GM19328 (cell line): ENCODE results near the gene OR51B2.
"Not testable (repeated sequence)": the region's sequence is repeated elsewhere in the genome, so short reads cannot be mapped to it uniquely, and the experiment has no call there.

Experiments used
- ATAC-seq: cut with Tn5 transposase; IDR thresholded peaks from one replicate; pipeline ENCODE4 v1.9.1; 2021; ENCODE audit warnings: mild to moderate bottlenecking, moderate library complexity; ENCODE audit not compliant: unreplicated experiment

The OR51B2 gene, protein sequence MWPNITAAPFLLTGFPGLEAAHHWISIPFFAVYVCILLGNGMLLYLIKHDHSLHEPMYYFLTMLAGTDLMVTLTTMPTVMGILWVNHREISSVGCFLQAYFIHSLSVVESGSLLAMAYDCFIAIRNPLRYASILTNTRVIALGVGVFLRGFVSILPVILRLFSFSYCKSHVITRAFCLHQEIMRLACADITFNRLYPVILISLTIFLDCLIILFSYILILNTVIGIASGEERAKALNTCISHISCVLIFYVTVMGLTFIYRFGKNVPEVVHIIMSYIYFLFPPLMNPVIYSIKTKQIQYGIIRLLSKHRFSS

DNA sequence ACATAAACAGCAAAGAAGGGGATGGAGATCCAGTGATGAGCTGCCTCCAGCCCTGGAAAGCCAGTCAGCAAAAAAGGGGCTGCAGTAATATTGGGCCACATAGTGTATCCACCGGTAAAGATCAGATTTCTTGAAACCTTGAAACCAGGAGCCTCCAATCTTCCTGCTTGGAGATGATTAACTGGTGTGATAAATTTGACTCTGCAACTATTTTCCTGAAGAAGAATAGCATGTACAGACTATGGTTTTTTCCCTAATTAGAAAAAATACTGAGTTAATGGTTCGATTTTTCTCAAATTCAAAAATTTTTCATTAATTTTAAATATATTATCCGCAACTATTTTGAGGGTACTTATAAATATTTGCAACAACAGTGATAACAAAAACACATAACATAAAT lies at the start of gene OR51B2:
TSS of gene OR51B2 (minus strand) at position 101 of the 400 bp plus-strand sequence. CDS start at position 101, 0 bp downstream.
- ATAC-seq = no peak

DNA sequence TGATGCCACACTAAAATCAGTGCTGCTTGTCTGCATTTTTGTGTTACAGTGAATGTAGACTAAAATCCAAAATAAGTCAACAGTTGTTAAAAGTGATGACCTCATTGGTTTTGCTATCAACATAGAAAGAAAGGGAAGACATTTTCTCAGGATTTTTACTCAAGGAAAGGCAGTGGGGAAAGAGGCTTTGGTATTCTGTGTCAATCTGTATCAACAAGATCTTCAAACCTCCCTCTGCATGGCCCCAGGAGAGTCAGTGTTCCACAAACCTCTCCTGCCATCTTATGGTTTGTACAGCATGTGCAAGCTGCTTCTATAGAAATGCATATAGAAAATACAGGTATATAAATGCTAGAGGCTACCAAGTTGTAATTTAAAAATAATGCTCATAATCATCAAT lies 45.7 kb upstream of the OR51B2 start:
- ATAC-seq = no peak

DNA sequence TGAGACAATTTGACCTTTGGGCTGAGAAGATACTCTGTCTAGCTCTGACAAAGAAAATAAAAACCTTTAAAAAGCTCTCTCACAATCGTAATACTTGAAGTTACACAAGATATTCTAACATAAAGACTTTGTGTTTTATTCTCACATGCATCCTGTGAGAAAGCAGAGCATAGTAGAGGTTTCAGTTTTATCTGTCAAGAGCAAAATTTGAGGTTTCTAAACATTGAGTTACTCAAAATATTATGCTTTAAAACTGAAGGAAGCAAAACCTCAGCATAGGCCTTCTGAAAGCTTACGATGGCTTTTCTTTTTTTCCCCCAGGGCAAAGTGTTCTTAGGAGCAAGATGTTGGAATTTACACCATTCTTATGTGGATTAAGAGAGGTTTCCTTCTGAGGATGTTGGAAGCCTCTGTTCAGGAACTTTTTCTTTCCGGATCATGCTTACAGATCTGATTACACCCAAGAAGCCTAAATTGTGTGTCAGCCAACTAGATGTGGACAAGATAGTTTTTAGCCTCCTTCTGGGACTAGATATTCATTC lies 44.5 kb upstream of the OR51B2 start:
- no peak for ATAC-seq

DNA sequence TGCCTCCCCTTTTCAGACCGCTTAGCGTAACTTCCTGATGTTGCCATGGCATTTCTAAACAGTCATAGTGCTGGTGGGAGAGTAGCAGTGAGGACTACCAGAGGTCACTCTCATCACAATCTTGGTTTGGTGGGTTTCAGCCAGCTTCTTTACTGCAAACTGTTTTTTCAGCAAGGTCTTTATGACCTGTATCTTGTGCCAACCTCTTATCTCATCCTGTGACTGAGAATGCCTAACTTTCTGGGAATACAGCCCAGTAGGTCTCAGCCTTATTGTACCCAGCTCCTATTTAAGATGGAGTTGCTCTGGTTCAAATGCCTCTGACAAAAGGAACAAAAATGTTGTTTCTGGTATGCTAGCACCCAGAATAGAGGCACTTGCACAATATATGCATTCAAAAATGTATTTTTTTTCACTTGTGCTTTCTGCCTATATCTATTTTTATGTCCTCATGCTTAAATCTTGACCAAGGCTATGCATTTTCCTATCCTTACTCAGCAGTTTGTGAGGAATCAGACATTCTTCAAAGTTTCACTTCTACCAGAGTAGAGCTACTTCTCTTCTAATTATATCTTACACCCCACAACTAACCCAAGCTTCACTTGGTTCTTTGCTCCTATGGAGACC lies 43.5 kb upstream of the OR51B2 start:
- no peak for ATAC-seq

DNA sequence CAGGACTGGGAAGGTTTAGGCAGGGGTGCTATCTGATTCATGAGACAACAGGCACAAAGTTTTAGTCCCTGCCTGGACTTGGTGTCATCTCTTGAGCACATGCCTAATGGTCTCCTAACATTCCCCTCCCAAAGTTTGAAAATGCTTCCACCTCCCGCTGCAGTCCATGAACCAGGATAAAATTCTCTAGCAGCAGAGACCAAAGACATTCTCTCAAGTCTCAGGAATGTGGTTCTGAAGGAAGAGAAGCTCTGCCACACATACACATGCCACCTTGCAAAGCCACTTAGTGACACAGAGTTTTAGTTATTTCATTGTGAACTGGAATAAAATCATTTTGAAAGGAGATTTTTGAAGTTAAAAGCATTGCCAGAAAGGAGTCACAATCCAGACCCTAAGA lies 42.8 kb upstream of the OR51B2 start:
- ATAC-seq = no peak

DNA sequence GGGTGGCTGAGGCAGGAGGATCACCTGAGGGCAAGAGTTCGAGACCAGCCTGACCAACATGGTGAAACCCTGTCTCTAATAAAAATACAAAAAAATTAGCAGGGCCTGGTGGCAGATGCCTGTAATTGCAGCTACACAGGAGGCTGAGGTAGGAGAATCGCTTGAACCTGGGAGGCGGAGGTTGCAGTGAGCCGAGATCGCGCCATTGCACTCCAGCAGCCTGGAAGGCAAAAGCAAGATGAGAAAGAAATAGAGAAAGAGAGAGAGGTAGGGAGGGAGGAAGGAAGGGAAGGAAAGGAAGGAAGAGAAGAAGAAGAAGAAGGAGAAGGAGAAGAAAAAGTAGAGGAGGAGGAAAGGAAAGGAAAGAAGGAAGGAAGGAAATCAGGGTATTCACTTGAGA lies 42.3 kb upstream of the OR51B2 start:
- ATAC-seq = not testable (repeated sequence)

DNA sequence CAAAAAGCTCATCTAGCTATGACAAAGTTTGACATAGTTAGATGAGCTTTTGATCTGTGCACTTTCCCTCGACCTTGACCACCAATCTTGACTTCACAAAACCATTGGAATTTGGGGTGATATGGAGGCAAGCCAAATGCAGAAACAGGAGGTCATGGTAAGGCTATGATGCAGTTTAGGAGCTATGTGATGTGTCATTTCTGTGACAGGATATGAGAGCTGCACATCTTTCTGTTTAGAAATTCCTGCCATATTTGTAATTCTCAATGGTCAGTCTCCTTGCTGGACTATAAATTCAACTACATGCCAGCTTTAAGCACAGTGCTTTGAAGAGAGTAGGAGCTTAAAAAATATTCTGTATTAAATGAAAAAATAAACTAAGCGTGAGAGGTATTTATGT lies 40.1 kb upstream of the OR51B2 start:
- ATAC-seq = no peak

DNA sequence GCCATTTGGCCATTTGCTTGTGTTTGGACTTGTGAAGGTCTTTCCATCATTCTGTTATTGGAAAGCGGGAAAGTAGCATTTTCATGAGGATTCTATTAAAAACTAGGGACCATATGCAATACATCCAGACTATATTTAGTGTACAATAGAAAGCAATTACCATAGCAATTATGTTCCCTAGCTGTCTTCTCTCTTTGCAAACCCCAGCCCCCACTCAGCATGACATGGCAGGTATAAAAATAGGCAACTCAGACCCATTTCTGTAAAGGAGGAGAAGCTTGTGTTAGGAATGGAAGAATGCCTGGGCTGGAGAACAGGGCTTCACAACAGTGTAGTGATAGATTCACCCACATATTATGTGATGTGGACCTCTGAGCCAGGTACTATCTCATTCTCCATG lies 39.6 kb upstream of the OR51B2 start:
- no peak for ATAC-seq

DNA sequence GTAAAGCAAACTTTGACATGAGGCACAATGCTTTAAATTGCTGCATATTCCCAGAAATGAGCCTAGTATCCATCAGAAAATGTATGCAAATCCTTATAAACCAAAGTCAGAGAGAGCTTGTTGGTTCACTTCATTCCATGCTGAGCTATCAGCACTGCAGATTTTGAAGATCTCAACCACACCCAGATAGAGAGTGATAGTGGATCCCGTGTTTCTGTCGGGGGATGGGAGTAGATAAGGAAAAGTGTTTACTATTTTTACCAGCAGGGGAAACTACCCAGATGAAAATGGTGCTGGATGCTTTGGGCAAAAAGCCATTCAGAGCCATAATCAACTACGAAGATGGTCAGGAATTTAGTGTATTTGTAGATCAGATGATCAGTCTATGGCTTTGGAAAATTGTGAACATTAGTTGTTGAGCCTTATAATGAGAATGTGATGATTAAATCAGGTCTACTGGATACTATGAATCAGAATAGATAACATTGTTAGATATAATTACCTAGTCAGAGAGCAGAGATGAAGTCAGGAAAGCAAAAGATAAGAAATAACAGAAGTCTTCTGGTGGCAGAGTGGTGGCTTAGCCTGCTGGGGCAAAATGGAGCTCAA lies 38.0 kb upstream of the OR51B2 start:
- no peak for ATAC-seq

DNA sequence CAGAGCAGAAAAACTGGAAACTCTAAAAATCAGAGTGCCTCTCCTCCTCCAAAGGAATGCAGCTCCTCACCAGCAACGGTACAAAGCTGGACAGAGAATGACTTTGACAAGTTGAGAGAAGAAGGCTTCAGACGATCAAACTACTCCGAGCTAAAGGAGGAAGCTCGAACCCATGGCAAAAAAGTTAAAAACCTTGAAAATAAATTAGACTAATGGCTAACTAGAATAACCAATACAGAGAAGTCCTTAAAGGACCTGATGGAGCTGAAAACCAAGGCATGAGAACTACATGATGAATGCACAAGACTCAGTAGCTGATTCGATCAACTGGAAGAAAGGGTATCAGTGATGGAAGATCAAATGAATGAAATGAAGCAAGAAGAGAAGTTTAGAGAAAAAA lies 31.9 kb upstream of the OR51B2 start:
- ATAC-seq = not testable (repeated sequence)

DNA sequence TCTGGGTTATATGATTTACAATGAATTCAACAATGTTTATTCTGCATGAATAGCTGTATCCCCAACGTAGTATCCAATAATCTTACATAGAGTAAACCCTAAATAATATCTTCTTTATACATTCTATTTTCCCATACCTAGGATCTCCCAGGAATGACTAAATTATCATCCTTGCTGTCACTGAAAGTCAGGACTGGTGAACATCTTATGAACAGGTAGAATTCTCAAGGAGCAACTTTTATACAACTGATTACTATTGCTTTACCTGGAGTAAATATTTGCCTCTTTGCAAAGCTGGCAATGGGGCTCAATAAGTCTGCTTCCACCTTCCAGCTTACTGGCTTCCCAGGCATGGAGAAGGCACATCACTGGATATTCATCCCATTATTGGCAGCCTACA lies 27.1 kb upstream of the OR51B2 start, which contains the start of gene OR51B6:
TSS of gene OR51B6 (plus strand) at position 301 of the 400 bp plus-strand sequence. CDS start at position 301, 0 bp downstream.
- ATAC-seq = no peak

DNA sequence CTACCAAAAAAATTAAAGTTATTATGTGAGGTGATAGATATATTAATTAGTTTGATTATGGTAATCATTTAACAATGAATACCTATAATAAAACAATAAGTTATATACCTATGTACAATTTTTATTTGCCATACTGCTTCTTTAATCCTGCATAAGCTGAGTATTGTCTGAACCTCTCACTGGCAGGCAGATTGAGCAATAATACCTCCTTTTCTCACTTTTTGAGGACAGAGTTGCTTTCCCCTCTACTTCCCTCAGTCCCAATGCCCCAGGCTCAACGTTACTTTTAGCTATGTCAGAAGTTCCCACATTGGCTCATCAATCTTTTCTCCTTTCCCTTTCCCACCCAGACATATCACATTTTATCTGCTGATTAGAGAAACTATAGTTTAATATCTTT lies 25.5 kb upstream of the OR51B2 start:
- no peak for ATAC-seq

DNA sequence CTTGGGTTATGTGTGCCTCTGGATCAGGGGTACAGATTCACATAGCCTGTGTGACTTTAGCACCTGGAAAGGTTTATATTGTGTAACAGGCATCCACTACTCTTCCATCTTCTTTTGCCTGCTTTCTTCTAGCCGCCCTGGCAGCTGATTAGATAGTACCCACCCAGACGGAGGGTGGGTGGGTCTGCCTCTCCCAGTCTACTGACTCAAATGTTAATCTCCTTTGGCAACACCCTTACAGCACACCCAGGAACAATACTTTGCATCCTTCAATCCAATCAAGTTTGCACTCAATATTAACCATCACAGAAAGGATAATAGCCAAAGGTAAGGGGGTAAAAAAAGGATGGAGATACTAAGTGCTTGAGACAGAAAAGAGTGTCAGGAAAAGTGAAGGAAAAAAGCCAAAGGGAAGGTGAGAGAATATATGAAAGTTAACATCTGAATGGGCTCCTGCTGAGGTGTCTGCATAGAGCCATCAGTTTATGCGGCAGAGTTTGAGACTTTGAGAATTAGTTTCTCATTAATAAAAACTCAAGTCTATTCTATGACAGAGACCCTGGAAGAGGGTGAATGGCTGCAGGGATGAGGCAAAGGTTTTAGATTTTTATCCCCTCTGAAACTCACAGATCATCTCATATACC lies 24.6 kb upstream of the OR51B2 start:
- no peak for ATAC-seq

DNA sequence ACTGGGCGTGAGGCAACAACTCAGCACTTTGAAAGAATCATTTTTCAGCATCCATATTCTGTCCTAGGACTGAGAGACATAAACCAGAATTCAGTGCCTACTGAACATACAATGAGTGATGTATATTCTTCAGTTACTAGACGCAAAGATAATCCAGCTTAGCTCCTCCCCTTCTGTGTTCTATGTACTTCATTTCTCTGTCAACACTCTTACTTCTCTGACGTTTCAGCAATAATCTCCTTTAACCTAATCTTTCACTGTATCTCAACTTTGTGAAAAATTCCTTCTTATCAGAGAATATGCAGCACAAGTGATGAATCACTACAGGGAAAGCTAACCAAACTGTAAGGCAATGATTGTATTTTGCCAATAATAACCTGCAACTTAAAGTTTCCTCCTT lies 21.7 kb upstream of the OR51B2 start:
- no peak for ATAC-seq

DNA sequence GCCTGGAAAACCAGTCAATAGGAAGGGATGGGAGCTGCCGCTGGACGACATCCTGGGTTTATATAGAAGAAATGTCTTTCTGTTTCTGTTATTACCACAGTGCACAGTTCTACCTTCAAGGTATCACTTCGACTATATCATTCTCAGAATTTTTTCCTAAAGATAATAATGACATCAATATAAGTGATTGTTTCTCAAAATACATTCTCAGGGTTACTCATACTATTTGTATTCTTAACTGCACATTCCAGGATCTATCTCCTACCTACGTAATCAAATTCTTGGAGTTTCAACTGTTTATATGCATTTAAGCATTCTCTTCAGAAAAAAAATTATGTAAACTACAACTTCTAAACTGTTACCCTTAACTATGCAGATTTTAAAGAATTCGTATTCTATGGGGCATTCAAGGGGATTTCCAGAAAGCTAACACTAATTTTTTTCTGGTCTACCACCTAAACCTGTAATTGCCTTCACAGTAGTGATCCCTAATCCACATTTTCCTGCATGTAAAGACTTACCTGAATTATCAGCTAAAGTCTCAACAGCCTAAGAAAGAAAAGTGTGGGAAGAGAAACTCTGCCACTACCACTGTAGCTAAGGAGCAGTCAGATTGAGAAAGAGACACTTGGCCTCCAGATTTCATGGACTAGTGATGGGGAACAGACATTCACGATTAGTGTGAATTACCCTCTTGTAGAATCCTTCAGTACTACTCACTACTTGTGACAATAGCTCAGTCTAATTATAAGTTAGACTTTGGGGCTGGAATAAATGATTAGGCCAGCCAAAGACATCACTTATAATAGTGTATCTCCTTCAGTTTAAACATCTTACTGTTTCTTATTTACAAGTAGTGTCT lies 19.6 kb upstream of the OR51B2 start, which contains the start of gene OR51B5:
TSS of gene OR51B5 (minus strand) at position 51 of the 862 bp plus-strand sequence. CDS start at position 51, 0 bp downstream.
- ATAC-seq = no peak

DNA sequence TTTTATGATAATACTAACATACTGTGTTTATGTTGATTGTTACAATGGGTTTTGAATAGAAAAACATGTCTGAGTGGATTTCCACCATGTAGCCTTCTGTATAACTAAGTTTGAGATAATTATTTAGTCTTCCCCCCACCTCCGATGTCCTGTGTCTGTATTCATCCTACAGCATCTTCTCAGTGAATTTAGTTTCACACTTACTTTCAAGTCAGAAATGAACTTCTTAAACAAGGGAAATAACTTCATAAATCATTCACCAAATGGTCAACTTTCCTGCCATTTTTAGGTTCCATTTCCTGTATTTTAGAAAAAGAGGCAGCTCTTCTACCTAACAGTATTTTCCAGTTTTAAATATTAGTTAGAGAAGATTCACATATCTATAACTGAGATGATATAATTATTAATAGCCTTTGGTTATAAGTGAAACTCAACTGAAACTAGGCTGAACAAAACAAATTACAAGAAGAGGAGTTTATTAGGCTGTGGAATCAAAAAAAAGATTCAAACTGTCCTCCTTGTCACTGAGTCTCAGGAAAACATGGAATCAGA lies 15.8 kb upstream of the OR51B2 start:
- ATAC-seq = no peak

DNA sequence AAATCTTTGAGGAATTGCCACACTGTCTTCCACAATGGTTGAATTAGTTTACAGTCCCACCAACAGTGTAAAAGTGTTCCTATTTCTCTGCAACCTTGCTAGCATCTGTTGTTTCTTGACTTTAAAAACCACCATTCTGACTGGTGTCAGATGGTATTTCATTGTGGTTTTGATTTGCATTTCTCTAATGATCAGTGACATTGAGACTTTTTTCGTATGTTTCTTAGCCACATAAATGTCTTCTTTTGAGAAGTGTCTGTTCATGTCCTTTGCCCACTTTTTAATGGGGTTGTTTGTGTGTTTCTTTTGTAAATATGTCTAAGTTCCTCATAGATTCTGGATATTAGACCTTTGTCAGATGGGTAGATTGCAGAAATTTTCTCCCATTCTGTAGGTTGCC lies 13.2 kb upstream of the OR51B2 start:
- not testable (repeated sequence) for ATAC-seq

DNA sequence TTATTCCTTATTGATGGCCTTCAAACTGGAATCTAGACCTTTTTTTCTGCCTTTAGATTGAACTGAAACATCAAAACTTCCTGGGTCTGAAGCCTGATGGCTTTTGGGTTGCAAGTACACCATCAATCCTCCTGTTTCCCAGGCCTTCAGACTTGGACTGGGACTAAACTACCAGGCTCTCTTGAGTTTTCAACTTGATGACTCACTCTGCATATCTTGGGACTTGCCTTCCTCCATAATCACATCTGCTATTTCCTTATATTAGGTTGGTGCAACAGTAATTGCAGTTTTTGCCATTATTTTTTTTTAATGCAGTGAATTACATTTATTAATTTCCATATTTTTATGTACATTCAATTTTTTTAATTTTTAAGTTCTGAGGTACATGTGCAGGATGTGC lies 12.2 kb upstream of the OR51B2 start:
- ATAC-seq = no peak

DNA sequence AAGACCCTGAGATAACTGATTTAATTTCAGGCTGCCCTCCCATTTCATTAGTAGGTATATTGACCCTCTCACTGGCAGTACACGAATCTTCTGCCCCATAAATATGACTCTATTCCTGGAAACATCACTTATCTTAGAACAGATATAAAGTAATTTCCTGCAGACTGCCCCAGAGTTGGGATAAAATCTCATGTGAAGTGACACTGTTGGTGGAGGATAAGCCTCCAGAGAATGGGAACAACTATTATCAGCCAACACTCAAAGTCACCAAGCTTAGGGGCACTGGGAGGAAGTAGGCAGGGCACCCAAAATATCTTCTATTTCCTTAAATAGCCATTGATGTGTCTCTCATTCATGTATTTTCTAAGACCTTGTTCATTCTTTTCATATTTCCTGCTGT lies 11.1 kb upstream of the OR51B2 start:
- ATAC-seq = no peak

DNA sequence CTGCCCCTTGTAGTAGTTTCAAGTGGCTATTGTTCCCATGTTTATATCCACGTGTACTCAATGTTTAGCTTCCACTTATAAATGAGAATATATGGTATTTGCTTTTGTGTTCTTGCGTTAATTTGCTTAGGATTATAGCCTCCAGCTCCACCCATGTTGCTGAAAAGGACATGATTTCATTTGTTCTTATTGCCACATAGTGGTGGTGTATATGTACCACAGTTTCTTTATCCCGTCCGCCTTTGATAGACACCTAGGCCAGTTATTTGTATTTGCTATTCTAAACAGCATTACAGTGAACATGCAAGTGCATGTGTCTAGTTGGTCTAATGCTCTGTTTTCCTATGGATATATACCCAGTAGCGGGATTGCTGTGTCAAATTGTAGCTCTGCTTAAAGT lies 6.8 kb downstream of the OR51B2 start:
- ATAC-seq = no peak
